HEK293 (cell line): ENCODE measurements around the gene C9orf85.

Experiments
- CTCF ChIA-PET: fragments of 350-600 bp; formaldehyde crosslinking; extraction: SDS; loops from one replicate; lab custom pipeline; 2021; ENCODE audit warnings: antibody characterized with exemption; lab: Yijun Ruan, JAX
- POLR2A ChIA-PET: fragments of 300-600 bp; formaldehyde crosslinking; extraction: SDS; loops from one replicate; lab custom pipeline; 2020; ENCODE audit warnings: antibody characterized with exemption, inconsistent platforms; lab: Yijun Ruan, JAX
- H3K27ac ChIP-seq: fragments of 200-500 bp; sonication (Bioruptor generic); 2 replicates; pipeline ENCODE4 v1.5.1; 2014; ENCODE audit warnings: low read depth, low read length, control low read depth, inconsistent platforms; ENCODE audit errors: extremely low read depth
- H3K36me3 ChIP-seq, 2 experiments: fragments of 200-500 bp in 1 of 2; sonication (Bioruptor generic) in 1 of 2; 1 replicate in 1 of 2; 2 replicates in 1 of 2; pipeline ENCODE4 v1.5.1; 2014 to 2017; ENCODE audit warnings: inconsistent platforms in 2 of 2, low read length in 2 of 2; ENCODE audit not compliant: control insufficient read depth in 2 of 2, insufficient read depth in 1 of 2
- H3K4me1 ChIP-seq: fragments of 200-500 bp; sonication (Bioruptor generic); 2 replicates; pipeline ENCODE4 v1.5.1; 2014; ENCODE audit warnings: mild to moderate bottlenecking, low read length, inconsistent platforms; ENCODE audit not compliant: control insufficient read depth, insufficient read depth
- H3K4me3 ChIP-seq: 2 replicates; pipeline ENCODE4 v1.5.1; 2011; ENCODE audit warnings: low read depth, mild to moderate bottlenecking, control low read depth, low read length, moderate library complexity
- H3K9me3 ChIP-seq: fragments of 200-500 bp; sonication (Bioruptor generic); 2 replicates; pipeline ENCODE4 v1.5.1; 2014; ENCODE audit warnings: low read depth, low read length, inconsistent platforms; ENCODE audit not compliant: control insufficient read depth, insufficient read depth
- KLF1 ChIP-seq: fragments of 450-650 bp; formaldehyde crosslinking; IDR thresholded peaks from 2 replicates; pipeline ENCODE4 v1.5.1; 2016; ENCODE audit warnings: missing biosample characterization, missing genetic modification characterization
- SCRT1 ChIP-seq: fragments of 450-650 bp; formaldehyde crosslinking; IDR thresholded peaks from 2 replicates; pipeline ENCODE4 v1.5.1; 2016; ENCODE audit warnings: missing biosample characterization, missing genetic modification characterization, borderline replicate concordance
- TCF7L2 ChIP-seq: IDR thresholded peaks from 2 replicates; pipeline ENCODE4 v1.6.1; 2011; ENCODE audit warnings: low read depth, mild to moderate bottlenecking, inconsistent platforms, low read length, moderate library complexity, borderline replicate concordance
- TRIM28 ChIP-seq: IDR thresholded peaks from 2 replicates; pipeline ENCODE4 v1.6.1; 2011; ENCODE audit warnings: low read length, control low read depth, borderline replicate concordance
- ZBTB17 ChIP-seq: fragments of 450-650 bp; formaldehyde crosslinking; IDR thresholded peaks from 2 replicates; pipeline ENCODE4 v1.5.1; 2016; ENCODE audit warnings: missing biosample characterization, missing genetic modification characterization
- ZBTB7A ChIP-seq: fragments of 450-650 bp; formaldehyde crosslinking; IDR thresholded peaks from 2 replicates; pipeline ENCODE4 v1.5.1; 2016; ENCODE audit warnings: low read depth, missing biosample characterization, missing genetic modification characterization
- ZBTB8A ChIP-seq: fragments of 450-650 bp; formaldehyde crosslinking; IDR thresholded peaks from 2 replicates; pipeline ENCODE4 v1.5.1; 2016; ENCODE audit warnings: missing biosample characterization, missing genetic modification characterization
- ZNF202 ChIP-seq: fragments of 450-650 bp; formaldehyde crosslinking; IDR thresholded peaks from 2 replicates; pipeline ENCODE4 v1.5.1; 2016; ENCODE audit warnings: missing biosample characterization, missing genetic modification characterization, borderline replicate concordance
- ZNF354C ChIP-seq: fragments of 450-650 bp; formaldehyde crosslinking; IDR thresholded peaks from 2 replicates; pipeline ENCODE4 v1.5.1; 2016; ENCODE audit warnings: missing biosample characterization, missing genetic modification characterization, low read depth, borderline replicate concordance
- ZNF416 ChIP-seq: fragments of 450-650 bp; formaldehyde crosslinking; IDR thresholded peaks from 2 replicates; pipeline ENCODE4 v1.5.1; 2016; ENCODE audit warnings: missing biosample characterization, missing genetic modification characterization
- ZNF433 ChIP-seq: fragments of 450-650 bp; formaldehyde crosslinking; IDR thresholded peaks from 2 replicates; pipeline ENCODE4 v1.5.1; 2016; ENCODE audit warnings: missing biosample characterization, missing genetic modification characterization, low read depth
- ZNF501 ChIP-seq: fragments of 450-650 bp; formaldehyde crosslinking; IDR thresholded peaks from 2 replicates; pipeline ENCODE4 v1.5.1; 2016; ENCODE audit warnings: missing biosample characterization, missing genetic modification characterization
- ZNF585B ChIP-seq: fragments of 450-650 bp; formaldehyde crosslinking; IDR thresholded peaks from 2 replicates; pipeline ENCODE4 v1.5.1; 2016; ENCODE audit warnings: missing biosample characterization, missing genetic modification characterization
- ZNF658 ChIP-seq: fragments of 450-650 bp; formaldehyde crosslinking; IDR thresholded peaks from 2 replicates; pipeline ENCODE4; 2016; ENCODE audit warnings: missing biosample characterization, missing genetic modification characterization
- ZNF701 ChIP-seq: fragments of 450-650 bp; formaldehyde crosslinking; IDR thresholded peaks from 2 replicates; pipeline ENCODE4 v1.5.1; 2016; ENCODE audit warnings: missing biosample characterization, missing genetic modification characterization
- ZNF747 ChIP-seq: fragments of 450-650 bp; formaldehyde crosslinking; IDR thresholded peaks from 2 replicates; pipeline ENCODE4 v1.5.1; 2016; ENCODE audit warnings: missing biosample characterization, missing genetic modification characterization
- TF ChIP-seq, protein P1 (sequence below): fragments of 450-650 bp; formaldehyde crosslinking; IDR thresholded peaks from 2 replicates; pipeline ENCODE4 v1.5.1; 2017; ENCODE audit warnings: missing biosample characterization, mild to moderate bottlenecking, missing genetic modification characterization, moderate library complexity
- TF ChIP-seq, protein P2 (sequence below): fragments of 450-650 bp; formaldehyde crosslinking; IDR thresholded peaks from 2 replicates; pipeline ENCODE4 v1.5.1; 2016; ENCODE audit warnings: missing biosample characterization, missing genetic modification characterization
- TF ChIP-seq, protein P3 (sequence below): fragments of 450-650 bp; formaldehyde crosslinking; IDR thresholded peaks from 2 replicates; pipeline ENCODE4 v1.5.1; 2017; ENCODE audit warnings: missing biosample characterization, missing genetic modification characterization
- TF ChIP-seq, protein P4 (sequence below): fragments of 450-650 bp; formaldehyde crosslinking; IDR thresholded peaks from 2 replicates; pipeline ENCODE4 v1.5.1; 2016; ENCODE audit warnings: missing biosample characterization, missing genetic modification characterization, borderline replicate concordance

C9orf85 gene

DNA sequence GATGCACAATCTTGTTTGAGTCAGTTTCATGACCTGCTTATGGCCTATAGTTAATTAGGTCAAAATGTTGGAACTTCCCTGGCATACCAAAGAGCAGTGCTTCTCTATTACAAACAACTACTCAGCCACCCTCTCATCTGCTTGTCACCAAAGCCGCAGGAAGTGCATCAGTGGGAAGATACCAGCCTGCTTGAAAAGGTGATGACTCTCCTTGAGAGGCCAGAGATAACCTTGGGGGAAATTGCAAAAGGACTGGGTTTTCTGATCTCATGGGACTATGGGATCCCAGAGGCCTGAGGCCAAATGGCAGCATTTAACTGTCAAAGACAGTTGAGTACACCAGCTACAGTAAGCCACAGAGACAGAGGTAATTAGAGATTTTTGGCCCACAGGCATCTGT, 79.0 kb downstream of the C9orf85 start:
- ChIA-PET POLR2A (no interaction called here), CTCF (interaction anchor here (0.7 to 0.9 kb wide), 2 partner anchors 23 to 171 kb away, joined by 3 read pairs; no protein-coding TSS in a partner anchor)
- no peak overlapping the region for H3K27ac ChIP-seq
- H3K4me1 ChIP-seq, result peaks cover 12% of the 10 kb centered on the region
- H3K4me3 ChIP-seq, result no peak overlapping the region
- H3K36me3 ChIP-seq, result no peaks in the 10 kb centered on the region
- TF ChIP-seq, protein P1, sequence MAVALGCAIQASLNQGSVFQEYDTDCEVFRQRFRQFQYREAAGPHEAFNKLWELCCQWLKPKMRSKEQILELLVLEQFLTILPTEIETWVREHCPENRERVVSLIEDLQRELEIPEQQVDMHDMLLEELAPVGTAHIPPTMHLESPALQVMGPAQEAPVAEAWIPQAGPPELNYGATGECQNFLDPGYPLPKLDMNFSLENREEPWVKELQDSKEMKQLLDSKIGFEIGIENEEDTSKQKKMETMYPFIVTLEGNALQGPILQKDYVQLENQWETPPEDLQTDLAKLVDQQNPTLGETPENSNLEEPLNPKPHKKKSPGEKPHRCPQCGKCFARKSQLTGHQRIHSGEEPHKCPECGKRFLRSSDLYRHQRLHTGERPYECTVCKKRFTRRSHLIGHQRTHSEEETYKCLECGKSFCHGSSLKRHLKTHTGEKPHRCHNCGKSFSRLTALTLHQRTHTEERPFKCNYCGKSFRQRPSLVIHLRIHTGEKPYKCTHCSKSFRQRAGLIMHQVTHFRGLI (tag by site-specific recombination), result no peak
- TF ChIP-seq ZNF202 (tag by site-specific recombination) (no peak), ZNF747 (tag by site-specific recombination) (no peak), ZBTB7A (tag by site-specific recombination) (no peak), ZBTB17 (tag by site-specific recombination) (no peak), ZNF354C (tag by site-specific recombination) (no peak), SCRT1 (no peak), KLF1 (tag by site-specific recombination) (no peak), ZBTB8A (tag by site-specific recombination) (no peak), TCF7L2 (no peak), ZNF585B (tag by site-specific recombination) (no peak), ZNF416 (tag by site-specific recombination) (no peak), ZNF701 (no peak), TRIM28 (no peak), ZNF433 (no peak), ZNF658 (tag by site-specific recombination) (no peak), ZNF501 (tag by site-specific recombination) (no peak)
- TF ChIP-seq, protein P2, sequence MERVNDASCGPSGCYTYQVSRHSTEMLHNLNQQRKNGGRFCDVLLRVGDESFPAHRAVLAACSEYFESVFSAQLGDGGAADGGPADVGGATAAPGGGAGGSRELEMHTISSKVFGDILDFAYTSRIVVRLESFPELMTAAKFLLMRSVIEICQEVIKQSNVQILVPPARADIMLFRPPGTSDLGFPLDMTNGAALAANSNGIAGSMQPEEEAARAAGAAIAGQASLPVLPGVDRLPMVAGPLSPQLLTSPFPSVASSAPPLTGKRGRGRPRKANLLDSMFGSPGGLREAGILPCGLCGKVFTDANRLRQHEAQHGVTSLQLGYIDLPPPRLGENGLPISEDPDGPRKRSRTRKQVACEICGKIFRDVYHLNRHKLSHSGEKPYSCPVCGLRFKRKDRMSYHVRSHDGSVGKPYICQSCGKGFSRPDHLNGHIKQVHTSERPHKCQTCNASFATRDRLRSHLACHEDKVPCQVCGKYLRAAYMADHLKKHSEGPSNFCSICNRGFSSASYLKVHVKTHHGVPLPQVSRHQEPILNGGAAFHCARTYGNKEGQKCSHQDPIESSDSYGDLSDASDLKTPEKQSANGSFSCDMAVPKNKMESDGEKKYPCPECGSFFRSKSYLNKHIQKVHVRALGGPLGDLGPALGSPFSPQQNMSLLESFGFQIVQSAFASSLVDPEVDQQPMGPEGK (tag by site-specific recombination), result no peak
- TF ChIP-seq, protein P3, sequence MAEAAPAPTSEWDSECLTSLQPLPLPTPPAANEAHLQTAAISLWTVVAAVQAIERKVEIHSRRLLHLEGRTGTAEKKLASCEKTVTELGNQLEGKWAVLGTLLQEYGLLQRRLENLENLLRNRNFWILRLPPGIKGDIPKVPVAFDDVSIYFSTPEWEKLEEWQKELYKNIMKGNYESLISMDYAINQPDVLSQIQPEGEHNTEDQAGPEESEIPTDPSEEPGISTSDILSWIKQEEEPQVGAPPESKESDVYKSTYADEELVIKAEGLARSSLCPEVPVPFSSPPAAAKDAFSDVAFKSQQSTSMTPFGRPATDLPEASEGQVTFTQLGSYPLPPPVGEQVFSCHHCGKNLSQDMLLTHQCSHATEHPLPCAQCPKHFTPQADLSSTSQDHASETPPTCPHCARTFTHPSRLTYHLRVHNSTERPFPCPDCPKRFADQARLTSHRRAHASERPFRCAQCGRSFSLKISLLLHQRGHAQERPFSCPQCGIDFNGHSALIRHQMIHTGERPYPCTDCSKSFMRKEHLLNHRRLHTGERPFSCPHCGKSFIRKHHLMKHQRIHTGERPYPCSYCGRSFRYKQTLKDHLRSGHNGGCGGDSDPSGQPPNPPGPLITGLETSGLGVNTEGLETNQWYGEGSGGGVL, result no peak
- TF ChIP-seq, protein P4, sequence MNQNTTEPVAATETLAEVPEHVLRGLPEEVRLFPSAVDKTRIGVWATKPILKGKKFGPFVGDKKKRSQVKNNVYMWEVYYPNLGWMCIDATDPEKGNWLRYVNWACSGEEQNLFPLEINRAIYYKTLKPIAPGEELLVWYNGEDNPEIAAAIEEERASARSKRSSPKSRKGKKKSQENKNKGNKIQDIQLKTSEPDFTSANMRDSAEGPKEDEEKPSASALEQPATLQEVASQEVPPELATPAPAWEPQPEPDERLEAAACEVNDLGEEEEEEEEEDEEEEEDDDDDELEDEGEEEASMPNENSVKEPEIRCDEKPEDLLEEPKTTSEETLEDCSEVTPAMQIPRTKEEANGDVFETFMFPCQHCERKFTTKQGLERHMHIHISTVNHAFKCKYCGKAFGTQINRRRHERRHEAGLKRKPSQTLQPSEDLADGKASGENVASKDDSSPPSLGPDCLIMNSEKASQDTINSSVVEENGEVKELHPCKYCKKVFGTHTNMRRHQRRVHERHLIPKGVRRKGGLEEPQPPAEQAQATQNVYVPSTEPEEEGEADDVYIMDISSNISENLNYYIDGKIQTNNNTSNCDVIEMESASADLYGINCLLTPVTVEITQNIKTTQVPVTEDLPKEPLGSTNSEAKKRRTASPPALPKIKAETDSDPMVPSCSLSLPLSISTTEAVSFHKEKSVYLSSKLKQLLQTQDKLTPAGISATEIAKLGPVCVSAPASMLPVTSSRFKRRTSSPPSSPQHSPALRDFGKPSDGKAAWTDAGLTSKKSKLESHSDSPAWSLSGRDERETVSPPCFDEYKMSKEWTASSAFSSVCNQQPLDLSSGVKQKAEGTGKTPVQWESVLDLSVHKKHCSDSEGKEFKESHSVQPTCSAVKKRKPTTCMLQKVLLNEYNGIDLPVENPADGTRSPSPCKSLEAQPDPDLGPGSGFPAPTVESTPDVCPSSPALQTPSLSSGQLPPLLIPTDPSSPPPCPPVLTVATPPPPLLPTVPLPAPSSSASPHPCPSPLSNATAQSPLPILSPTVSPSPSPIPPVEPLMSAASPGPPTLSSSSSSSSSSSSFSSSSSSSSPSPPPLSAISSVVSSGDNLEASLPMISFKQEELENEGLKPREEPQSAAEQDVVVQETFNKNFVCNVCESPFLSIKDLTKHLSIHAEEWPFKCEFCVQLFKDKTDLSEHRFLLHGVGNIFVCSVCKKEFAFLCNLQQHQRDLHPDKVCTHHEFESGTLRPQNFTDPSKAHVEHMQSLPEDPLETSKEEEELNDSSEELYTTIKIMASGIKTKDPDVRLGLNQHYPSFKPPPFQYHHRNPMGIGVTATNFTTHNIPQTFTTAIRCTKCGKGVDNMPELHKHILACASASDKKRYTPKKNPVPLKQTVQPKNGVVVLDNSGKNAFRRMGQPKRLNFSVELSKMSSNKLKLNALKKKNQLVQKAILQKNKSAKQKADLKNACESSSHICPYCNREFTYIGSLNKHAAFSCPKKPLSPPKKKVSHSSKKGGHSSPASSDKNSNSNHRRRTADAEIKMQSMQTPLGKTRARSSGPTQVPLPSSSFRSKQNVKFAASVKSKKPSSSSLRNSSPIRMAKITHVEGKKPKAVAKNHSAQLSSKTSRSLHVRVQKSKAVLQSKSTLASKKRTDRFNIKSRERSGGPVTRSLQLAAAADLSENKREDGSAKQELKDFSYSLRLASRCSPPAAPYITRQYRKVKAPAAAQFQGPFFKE, result no peak
- no peaks in the 10 kb centered on the region for H3K9me3 ChIP-seq
